Calu3 (cell line): ENCODE data around the gene CHRDL1. TPM values are rescaled to one million over a fixed set of nuclear protein-coding genes. Genes with fewer than 3 reads are reported as not detected.

Experiments
- BruUV-seq: library from RNA; stranded (reverse); fragments of 400-500 nt; replicated peaks from 2 replicates; lab custom pipeline; 2021; lab: Mats Ljungman, UMichigan
- CTCF ChIA-PET: fragments of 300-600 bp; sonication (Branson Sonifier 250); formaldehyde crosslinking; loops from one replicate; lab custom pipeline; 2022; ENCODE audit warnings: antibody characterized with exemption; lab: Charles Lee
- DNase-seq: peaks from one replicate; pipeline ENCODE4 v3.0.0; 2022
- H3K27ac Mint-ChIP-seq: one replicate; pipeline ENCODE4 v1.8.0; 2022; ENCODE audit warnings: mixed read lengths; ENCODE audit not compliant: unreplicated experiment
- H3K27me3 Mint-ChIP-seq: one replicate; pipeline ENCODE4 v1.8.0; 2022; ENCODE audit warnings: mixed read lengths; ENCODE audit not compliant: unreplicated experiment
- H3K36me3 Mint-ChIP-seq: one replicate; pipeline ENCODE4 v1.8.0; 2022; ENCODE audit warnings: mild to moderate bottlenecking, moderate library complexity, mixed read lengths; ENCODE audit not compliant: insufficient read depth, unreplicated experiment
- H3K4me1 Mint-ChIP-seq: one replicate; pipeline ENCODE4 v1.8.0; 2022; ENCODE audit warnings: mild to moderate bottlenecking, low read depth, mixed read lengths; ENCODE audit not compliant: unreplicated experiment
- H3K4me3 Mint-ChIP-seq: one replicate; pipeline ENCODE4 v1.8.0; 2022; ENCODE audit warnings: mild to moderate bottlenecking, low read depth, moderate library complexity, mixed read lengths; ENCODE audit not compliant: unreplicated experiment
- H3K9me3 Mint-ChIP-seq: one replicate; pipeline ENCODE4 v1.8.0; 2022; ENCODE audit warnings: low read depth, mixed read lengths; ENCODE audit not compliant: unreplicated experiment
- CTCF ChIP-seq: fragments of 200-600 bp; IDR thresholded peaks from one replicate; pipeline ENCODE4 v1.8.0; 2022; ENCODE audit warnings: antibody characterized with exemption; ENCODE audit not compliant: unreplicated experiment
- intact Hi-C: fragments of 100-400 bp; cut with micrococcal nuclease; formaldehyde crosslinking; loops from one replicate; pipeline ENCODE4 v1.10.0; 2022; ENCODE audit not compliant: unreplicated experiment
- total RNA-seq: library from RNA; stranded (reverse); gene quantifications from 2 replicates; pipeline ENCODE4 v1.2.3, GENCODE V29; 2022

Gene CHRDL1
- total RNA-seq, 1 experiment from 2014 or later: not detected

- no peaks in the 10 kb centered on the region for H3K36me3 Mint-ChIP-seq
- TF ChIP-seq CTCF: no peak
- CTCF ChIA-PET: no interaction called here
- H3K4me1 Mint-ChIP-seq: no peaks in the 10 kb centered on the region
- intact Hi-C loops: no loop called here
- DNase-seq: no peak
- no TSS peak for BruUV-seq
- H3K4me3 Mint-ChIP-seq: no peak overlapping the region
- H3K27me3 Mint-ChIP-seq: peaks cover 13% of the 10 kb centered on the region
- no peak overlapping the region for H3K27ac Mint-ChIP-seq
- no peaks in the 10 kb centered on the region for H3K9me3 Mint-ChIP-seq
These were observed 73.5 kb downstream of the CHRDL1 start for GRCh38 chrX:110722135-110722534.

GRCh38 chrX:110713666-110714065, 82.0 kb downstream of the CHRDL1 start:
- Mint-ChIP-seq H3K4me3 (no peak overlapping the region), H3K36me3 (no peaks in the 10 kb centered on the region), H3K4me1 (no peaks in the 10 kb centered on the region), H3K9me3 (no peaks in the 10 kb centered on the region), H3K27ac (no peak overlapping the region), H3K27me3 (peaks cover 36% of the 10 kb centered on the region)
- no TSS peak for BruUV-seq
- CTCF ChIA-PET: no interaction called here
- DNase-seq: no peak
- intact Hi-C loops: no loop called here
- no peak for TF ChIP-seq CTCF

- Mint-ChIP-seq H3K27ac (no peak overlapping the region), H3K36me3 (no peaks in the 10 kb centered on the region), H3K27me3 (peaks cover 28% of the 10 kb centered on the region), H3K9me3 (no peaks in the 10 kb centered on the region), H3K4me3 (no peak overlapping the region), H3K4me1 (no peaks in the 10 kb centered on the region)
- no TSS peak for BruUV-seq
- TF ChIP-seq CTCF: no peak
- intact Hi-C loops: no loop called here
- CTCF ChIA-PET: no interaction called here
- DNase-seq: no peak
These were observed 89.2 kb downstream of the CHRDL1 start for GRCh38 chrX:110706446-110706845.

- DNase-seq: no peak
- intact Hi-C loops: no loop called here
- Mint-ChIP-seq H3K4me3 (no peak overlapping the region), H3K27ac (no peak overlapping the region), H3K36me3 (no peaks in the 10 kb centered on the region), H3K4me1 (no peaks in the 10 kb centered on the region), H3K27me3 (peaks cover 28% of the 10 kb centered on the region), H3K9me3 (no peaks in the 10 kb centered on the region)
- TF ChIP-seq CTCF: no peak
- BruUV-seq: no TSS peak
- CTCF ChIA-PET: no interaction called here
These were observed 92.0 kb downstream of the CHRDL1 start for GRCh38 chrX:110703641-110704040.
